Measurements from ENCODE around the gene RPS19. TPM values are rescaled to one million over a fixed set of nuclear protein-coding genes. Genes with fewer than 3 reads are reported as not detected.

Gene RPS19
- total RNA-seq, 1 experiment from 2014 or later = 3,257 TPM

DNA sequence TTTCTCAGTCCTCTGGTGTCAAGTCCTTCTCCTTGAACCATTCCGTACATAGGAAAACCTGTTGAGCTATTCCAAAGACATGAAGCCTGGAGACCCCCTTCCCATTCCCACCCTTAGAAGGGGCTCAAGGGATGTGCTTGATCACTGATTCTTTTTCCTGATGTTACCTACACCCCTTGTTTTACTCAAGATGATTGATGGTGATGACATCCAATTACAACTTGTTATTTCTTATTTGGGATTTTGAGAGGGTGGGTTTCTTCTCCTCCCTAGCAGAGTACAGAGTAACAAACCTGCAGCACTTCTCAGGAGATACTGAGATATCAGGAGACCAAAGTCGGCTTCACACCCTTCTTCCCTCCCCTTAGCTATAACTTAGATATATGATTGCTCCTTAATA is 6.7 kb upstream of the RPS19 start:
- no peak for DNase-seq (ENCODE audit: low spot score)
- in situ Hi-C loops (cut with HindIII; ENCODE audit: low sequenced_read_pairs) = no loop called here

DNA sequence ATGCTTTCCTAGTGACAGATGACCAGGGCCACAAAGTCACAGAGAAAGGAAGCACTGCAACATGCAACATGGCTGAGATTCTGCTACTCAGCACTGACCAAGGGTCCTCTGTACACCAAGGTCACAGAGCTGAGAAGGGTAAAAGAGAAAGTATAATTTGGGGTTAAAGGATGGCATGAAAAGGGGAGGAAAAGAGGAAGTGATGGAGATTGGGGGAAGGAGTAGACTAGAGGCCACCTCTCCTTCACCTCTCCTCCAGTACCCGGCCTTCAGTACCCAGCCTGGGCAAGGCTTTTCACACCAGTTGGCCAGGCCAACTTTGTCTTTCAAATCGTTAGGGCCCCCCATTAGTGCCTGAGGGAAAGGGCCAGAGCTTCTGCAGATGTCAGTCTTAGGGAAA is 6.3 kb upstream of the RPS19 start:
- in situ Hi-C loops (cut with HindIII; ENCODE audit: low sequenced_read_pairs) = no loop called here
- no peak for DNase-seq (ENCODE audit: low spot score)

DNA sequence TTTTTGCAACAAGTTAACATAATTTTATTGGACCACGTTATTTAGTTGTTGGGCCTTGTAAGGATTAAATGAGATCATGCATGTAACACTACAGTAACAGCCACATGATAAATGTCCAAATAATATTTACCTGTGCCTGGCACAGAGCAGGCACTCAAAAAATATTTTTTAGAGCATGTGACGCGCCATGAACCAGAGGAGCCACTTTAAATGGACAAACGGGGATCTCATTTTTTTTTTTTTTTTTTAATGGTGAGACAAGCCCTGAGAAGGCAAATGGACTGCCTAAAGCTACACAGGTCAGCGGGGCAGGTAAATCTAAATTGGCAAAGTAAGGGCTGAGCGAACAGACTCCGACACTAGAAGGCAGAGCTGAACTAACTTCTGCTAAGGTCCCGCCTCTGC is 840 bp upstream of the RPS19 start:
- in situ Hi-C loops (cut with HindIII; ENCODE audit: low sequenced_read_pairs) = no loop called here
- no peak for DNase-seq (ENCODE audit: low spot score)

DNA sequence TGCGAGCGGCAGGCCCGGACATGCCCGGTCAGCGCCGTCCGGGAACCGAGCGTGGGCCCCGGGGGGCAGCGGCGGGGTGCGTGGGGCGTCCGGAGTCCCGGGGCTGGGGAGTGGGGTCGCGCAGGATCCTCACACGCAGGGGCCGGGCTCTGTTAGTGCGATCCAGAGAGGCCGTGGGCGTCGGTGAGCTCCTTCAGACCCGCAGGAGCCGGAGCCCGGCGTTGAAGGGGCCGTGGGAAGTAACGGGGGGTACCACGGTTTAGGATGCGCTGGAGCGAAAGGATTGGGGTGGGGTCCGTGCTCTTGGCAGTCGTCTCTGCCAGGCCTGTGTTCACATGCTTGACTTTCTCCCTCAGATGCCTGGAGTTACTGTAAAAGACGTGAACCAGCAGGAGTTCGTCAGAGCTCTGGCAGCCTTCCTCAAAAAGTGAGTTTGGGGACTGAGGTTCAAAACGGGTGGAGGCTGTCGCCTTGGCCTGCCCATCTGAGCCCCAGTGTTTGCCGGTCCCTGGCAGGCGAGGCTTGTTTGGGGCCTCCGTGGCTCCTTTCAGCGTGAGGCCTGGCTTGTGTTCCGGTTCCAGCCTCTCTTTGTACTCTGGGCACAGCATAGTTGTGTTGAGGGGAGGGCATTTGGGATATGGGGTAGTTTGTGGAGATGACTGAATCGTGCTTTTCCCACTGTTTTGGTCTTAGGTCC is 512 bp downstream of the RPS19 start:
- no peak for DNase-seq (ENCODE audit: low spot score)
- in situ Hi-C loops (cut with HindIII; ENCODE audit: low sequenced_read_pairs) = no loop called here

DNA sequence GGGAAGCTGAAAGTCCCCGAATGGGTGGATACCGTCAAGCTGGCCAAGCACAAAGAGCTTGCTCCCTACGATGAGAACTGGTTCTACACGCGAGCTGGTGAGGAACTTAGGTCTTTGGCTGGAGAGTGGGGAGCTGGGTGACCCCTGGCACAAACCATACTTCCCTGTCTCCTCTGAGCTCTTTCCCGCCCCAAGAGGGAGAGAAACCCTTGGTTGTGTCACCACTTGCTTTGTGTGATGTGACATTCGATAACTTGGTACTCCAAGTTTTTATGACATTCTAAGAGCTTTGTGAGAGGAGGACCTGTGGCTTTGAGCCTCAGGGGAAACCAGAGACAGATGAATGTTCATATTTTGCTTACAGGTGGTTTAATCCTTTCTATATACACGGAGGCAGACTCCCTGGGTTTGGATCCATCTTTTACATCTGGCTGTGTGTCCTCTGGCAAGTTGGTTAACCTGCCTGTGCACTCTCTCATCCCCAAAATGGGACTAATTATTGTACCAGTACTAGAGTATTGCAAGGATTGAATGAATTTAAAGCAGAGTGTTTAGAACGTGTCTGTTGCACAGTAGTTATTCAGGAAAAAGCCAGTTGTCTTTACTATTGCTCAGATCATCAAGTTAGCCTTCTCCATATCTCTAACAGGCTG is 1.2 kb downstream of the RPS19 start:
- DNase-seq (ENCODE audit: low spot score) = no peak
- in situ Hi-C loops (cut with HindIII; ENCODE audit: low sequenced_read_pairs) = no loop called here

DNA sequence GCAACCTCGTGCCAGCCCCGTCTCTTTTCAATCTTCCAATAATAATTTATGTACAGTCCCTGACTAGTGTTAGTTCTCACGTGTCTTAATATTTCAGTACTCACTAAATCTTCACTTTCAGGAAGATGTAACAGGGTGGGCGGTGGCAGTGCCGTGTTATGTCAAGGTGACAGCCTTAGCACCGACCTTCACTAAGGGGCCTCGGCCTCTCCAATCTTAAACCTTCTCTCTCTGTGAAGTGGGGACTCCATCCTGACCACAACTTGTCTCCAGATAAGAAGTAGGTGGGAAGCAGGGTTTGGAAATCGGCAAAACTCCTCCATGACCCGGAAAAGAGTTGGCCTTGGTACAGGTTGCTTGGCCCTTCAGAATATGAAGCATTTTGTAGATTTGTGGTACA is 1.8 kb downstream of the RPS19 start:
- in situ Hi-C loops (cut with HindIII; ENCODE audit: low sequenced_read_pairs) = no loop called here
- no peak for DNase-seq (ENCODE audit: low spot score)

DNA sequence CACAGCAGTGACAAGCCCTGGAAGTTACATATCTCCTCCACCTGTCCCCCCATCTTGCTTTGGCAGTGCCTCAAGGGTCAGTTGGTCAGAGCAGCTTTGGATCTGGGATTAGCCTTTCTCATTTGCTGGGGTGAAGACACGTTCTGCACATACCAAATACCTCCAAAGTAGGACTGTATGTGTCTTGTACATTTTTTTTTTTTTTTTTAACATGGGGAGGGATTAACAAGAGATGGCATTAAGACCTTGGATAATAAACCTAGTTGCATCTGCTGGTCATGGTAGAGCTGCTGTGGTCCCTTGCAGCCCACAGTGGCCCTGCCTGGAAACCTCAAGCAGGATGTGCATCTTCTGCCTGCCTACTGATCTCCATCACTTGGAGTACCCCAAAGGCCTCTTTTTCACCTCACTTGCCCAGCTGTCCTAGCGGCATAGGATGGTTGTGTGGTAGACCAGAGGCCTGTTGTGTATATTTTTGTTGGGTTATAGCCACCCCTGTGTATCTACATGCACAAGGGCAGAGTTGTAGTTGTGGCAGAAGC is 2.5 kb downstream of the RPS19 start:
- DNase-seq (ENCODE audit: low spot score) = no peak
- in situ Hi-C loops (cut with HindIII; ENCODE audit: low sequenced_read_pairs) = no loop called here

DNA sequence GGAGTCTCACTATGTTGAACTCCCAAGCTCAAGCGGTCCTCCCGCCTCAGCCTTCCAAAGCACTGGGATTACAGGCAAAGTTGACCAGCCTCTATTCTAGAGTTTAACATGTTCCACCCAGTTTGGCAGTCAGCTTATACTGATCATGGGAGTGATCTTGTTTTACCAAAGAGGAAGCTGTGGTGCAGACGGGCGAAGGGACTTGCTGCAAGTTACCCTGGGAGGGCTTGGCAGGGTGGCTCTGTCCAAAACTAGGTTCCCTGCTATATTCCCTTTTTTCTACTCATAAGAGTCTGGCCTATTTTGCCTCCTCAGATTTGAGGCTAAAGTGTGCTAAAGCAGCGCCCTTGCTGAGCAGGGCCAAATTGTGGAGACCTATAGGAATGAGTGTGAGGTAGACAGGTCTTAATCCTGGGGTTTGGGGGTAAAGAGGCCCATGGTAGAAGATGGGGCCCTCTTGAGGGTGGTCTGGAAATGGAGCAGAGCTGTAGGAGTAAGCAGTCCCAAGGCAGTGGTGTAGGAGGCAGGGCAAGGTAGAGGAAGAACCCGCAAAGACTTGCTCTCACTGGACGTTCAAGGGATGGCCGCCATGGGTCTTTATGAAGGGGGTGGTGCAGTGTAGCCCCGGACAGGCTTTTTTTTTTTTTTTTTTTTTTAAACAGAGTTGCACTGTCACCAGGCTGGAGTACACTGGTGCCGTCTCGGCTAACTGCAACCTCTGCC is 3.3 kb downstream of the RPS19 start:
- in situ Hi-C loops (cut with HindIII; ENCODE audit: low sequenced_read_pairs) = no loop called here

DNA sequence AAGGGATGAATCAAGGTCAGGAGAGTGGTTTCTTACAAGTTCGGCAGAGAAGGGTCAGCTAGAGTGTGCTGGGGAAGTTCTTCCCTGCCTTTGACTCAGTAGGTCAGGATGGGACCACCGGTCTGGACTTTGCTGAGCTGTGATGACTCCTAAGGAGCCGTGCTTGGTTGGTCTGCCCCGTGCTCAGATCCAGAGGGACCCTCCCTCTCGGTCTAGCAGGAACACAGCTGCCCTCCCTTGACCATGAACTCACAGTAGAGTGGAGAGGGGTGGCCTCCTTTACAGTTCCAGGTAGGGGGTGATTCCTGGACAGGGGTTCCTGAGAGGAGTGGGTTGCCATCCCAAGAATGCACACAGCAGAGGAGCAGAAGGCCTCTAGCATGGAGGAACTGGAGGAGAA is 4.3 kb downstream of the RPS19 start:
- in situ Hi-C loops (cut with HindIII; ENCODE audit: low sequenced_read_pairs) = no loop called here
- DNase-seq (ENCODE audit: low spot score) = no peak

More for the DNA sequence above, 3.3 kb downstream of the RPS19 start:
- no peak for DNase-seq (ENCODE audit: low spot score)

DNA sequence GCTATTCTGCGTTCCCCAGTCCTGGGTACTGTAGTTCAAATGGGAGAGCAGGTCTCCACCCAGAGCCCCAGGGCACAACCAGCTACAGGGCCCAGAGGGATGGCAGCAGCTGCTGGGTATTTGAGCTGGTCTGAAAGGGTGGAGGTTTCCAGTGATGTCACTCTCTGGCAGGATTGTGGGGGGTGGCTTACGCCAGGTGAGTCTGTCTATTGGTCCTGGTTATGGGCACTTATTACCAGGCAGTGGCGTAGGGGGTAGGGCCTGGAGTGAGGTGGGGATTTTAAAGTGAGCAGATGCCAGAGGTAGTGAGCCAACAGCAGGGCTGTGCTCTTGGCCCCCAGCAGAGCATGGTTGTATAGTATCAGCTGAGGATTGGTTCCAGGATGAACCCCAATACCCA is 6.2 kb downstream of the RPS19 start:
- no peak for DNase-seq (ENCODE audit: low spot score)
- in situ Hi-C loops (cut with HindIII; ENCODE audit: low sequenced_read_pairs) = no loop called here

DNA sequence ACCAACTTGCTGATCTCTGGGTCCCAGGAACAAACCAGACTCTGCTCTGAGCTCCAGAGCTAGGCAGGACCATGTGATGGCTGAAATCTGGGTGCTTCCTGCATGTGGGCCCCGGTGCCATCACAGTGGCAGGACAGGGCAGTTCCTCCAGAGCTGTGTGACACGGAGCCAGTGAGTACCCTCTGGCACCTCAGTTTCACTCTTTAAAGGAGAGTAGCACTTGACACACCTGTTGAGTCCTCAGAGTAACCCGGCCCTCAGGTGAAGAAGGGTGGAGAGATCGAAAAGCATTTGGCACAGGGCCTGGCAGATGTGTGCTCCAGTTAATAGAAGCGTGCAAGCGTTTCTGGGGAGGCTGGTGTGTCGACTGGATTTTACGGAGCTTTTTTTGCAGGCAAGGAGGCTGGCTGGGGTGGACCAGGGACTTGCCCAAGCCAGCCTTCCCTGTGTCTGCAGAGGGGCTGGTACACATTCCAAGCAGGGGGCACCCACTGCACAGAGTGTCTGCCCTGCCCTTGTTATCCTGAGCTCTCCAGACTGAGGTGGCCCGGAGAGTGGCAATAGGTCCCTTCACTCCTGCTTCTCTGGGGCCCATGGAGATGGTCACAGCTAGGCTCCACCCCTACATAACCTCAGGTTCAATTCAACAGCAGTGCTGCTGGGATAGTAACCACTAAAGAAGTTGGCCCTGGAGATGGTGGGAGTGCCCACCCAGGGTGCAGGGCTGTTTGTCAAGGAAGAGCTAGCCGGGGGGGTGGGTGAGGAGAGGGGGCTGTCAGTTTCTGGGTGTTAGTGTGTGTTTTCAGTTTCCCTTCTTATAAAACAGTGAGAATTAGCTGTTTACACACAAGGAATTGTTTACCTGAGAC is 8.3 kb downstream of the RPS19 start:
- in situ Hi-C loops (cut with HindIII; ENCODE audit: low sequenced_read_pairs) = no loop called here
- no peak for DNase-seq (ENCODE audit: low spot score)

DNA sequence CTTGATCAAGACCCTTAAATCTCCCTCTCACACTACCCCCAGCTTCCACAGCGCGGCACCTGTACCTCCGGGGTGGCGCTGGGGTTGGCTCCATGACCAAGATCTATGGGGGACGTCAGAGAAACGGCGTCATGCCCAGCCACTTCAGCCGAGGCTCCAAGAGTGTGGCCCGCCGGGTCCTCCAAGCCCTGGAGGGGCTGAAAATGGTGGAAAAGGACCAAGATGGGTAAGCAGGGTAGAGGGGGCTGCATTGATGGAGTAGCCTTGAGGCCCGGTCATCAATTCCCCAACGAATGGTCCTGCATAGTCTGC is 8.9 kb downstream of the RPS19 start:
- DNase-seq (ENCODE audit: low spot score) = no peak
- in situ Hi-C loops (cut with HindIII; ENCODE audit: low sequenced_read_pairs) = no loop called here

DNA sequence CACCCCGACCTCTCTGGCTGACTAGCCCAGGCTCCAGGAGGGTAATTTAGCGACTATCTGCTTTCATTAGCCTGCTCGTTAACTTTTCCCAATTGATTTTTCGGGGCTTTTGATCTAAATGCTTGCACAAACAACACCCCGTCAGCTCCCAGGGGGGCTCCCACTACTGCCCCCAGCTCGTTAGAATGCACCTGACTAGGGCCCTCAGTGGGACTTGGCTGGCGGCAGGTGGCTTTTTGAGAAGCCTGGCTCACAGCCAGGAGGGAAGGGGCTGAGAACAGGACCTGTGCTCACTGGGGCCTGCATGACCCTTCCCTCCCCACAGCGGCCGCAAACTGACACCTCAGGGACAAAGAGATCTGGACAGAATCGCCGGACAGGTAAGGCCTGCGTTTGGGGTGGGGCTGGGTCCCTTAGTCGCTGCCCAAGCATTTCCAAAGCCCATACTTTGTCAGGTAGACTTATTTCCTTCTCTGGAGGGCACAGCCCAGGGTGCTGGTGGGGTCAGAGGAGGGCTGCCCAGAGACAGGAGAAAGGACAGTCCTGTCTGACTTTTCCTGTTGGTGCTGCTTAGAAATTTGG is 9.4 kb downstream of the RPS19 start:
- in situ Hi-C loops (cut with HindIII; ENCODE audit: low sequenced_read_pairs) = no loop called here
- no peak for DNase-seq (ENCODE audit: low spot score)

DNA sequence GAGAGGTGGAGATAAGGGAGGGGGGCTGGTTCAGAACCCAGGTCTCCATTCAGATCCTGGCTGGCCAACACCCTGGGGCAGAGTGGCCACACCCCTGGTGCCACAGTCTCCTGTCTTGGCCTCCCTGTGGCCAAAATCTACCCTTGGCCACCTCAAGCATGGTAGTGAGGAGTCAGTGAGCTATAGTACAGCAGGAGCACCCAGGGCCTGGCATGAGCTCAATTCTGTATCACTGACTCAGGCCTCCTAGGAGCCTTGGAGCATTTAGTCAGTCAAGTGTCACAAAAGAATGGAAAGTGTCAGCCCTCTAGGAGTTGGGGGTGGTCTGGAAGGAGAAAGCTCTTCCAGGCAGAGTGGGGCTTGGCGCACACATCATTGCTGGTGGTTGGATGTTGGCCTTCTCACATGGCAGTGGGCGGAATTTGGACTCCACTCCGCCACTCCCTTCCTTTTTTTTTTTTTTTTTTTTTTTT is 10.4 kb downstream of the RPS19 start:
- in situ Hi-C loops (cut with HindIII; ENCODE audit: low sequenced_read_pairs) = no loop called here
- DNase-seq (ENCODE audit: low spot score) = peak; percentile 53

DNA sequence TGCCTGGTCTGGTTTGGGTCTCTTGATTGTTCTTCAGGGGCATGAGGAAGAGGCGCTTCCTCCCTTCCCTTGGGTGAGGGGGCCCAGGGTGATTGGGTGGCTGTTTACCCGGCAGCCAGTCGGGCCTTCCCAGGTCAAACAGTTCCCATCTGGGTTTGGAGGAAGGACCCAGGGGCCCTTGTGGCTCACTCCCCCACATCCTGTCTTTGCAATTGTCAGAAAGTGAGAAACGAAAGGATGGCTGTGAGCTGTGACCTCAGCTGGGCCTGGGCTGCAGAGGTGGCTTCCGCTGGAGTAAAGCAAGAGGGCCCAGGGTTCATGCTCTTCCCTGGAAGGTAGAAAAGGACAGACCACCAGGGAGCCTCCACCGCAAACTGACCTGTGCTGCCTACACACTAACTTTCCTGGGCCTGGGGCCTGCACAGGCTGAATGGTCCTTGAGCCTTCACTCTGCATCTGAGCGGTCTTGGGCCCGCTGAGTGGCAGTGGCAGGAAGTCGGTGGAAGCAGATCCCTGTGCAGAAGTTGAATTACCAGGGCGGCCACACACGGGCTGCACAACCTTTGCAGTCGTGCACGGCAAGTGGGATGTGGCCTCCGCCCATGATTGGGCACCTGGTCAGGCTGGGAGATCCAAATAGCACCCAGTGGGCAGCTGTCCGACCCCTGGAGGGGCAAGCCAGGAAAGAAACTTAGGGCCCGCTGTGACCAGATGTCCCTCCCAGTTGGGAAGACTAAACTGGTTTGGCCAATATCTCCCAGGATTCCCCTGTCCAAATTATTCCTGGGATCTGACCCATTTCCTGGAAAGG is 11.7 kb downstream of the RPS19 start:
- in situ Hi-C loops (cut with HindIII; ENCODE audit: low sequenced_read_pairs) = no loop called here
- peak; percentile 37 for DNase-seq (ENCODE audit: low spot score)

DNA sequence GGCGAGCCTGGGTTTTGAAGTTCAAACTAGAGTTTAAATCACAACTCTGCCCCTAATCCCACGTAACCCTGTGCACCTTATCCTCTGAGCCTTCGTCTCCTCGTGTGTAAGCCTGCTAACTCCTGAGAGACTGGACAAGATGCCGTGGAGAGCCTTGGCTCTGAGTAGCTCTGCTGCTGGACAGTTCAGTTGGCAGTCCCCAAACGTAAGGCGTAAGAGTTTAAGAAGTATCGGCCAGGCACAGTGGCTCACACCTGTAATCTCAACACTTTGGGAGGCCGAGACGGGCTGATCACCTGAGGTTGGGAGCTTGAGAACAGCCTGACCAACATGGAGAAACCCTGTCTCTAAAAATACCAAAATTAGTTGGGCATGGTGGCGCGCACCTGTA is 12.3 kb downstream of the RPS19 start:
- peak; percentile 37 for DNase-seq (ENCODE audit: low spot score)
- in situ Hi-C loops (cut with HindIII; ENCODE audit: low sequenced_read_pairs) = no loop called here

DNA sequence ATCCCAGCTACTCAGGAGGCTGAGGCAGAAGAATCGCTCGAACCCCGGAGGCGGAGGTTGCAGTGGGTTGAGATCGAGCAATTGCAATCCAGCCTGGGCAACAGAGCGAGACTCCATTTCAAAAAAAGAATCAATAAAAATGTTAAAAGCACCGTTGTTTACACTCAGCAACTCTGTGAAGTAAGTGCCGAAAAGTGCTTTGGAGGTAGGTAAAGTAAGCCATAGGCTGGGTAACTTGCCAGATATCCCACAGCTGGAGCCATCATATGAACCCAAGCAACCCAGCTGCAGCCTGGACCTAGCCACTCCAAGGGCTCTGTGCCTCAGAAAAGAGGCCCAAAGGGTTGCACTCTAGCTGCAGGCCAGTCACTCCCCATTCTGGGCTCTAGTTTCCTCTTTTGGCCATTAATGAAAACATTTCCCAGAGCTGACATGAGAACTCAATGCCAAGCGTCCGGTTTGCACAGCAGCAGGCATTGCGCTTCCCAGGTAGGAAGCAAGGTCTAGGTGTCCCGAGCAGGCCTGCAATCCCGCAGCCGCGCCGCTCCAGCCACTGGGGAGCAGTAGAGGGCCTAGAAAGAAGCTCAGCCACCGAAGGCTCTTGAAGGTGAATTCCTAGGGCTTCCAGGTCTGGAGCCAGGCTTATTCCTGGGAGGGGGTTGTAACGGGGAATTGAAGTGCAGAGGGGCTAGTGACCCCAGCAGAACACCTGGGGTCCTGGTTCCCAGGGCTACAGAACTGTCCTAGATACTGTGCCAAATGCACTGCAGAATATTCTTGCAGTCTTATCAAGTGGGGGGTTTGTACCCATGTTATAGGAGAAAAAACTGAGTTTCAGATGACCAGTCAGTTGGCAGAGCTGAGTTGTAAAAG is 13.0 kb downstream of the RPS19 start:
- DNase-seq (ENCODE audit: low spot score) = peak; percentile 72
- in situ Hi-C loops (cut with HindIII; ENCODE audit: low sequenced_read_pairs) = no loop called here
